Fibroblast of pulmonary artery (primary cell): ENCODE measurements around the gene SLC35E2B.
A peak's percentile ranks its signal among the peaks of the same experiment; 100 is the strongest.
"Not testable (repeated sequence)": the region's sequence is repeated elsewhere in the genome, so short reads cannot be mapped to it uniquely, and the experiment has no call there.

Experiments used
- DNase-seq: peaks from one replicate; pipeline ENCODE4 v3.0.0-alpha.2; 2010; ENCODE audit warnings: low read depth
- H3K4me3 ChIP-seq: replicated peaks from 2 replicates; pipeline ENCODE4 v1.5.1; 2011; ENCODE audit warnings: low read depth, mild to moderate bottlenecking, control low read depth, low read length, moderate library complexity
- CTCF ChIP-seq: IDR thresholded peaks from 2 replicates; pipeline ENCODE4 v1.5.1; 2011; ENCODE audit warnings: mild to moderate bottlenecking, control low read depth, low read length, inconsistent platforms; ENCODE audit errors: missing control alignments

Gene SLC35E2B

GRCh38 chr1:1680031-1680911, 12.3 kb downstream of the SLC35E2B start:
- no peak for TF ChIP-seq CTCF
- no peak overlapping the region for H3K4me3 ChIP-seq
- DNase-seq: no peak

- DNase-seq: no peak
- no peak overlapping the region for H3K4me3 ChIP-seq
- TF ChIP-seq CTCF: peak; percentile 19
Observed at GRCh38 chr1:1678581-1679380, 13.8 kb downstream of the SLC35E2B start.

GRCh38 chr1:1677718-1678580, 14.6 kb downstream of the SLC35E2B start:
- DNase-seq: no peak
- H3K4me3 ChIP-seq: no peak overlapping the region

GRCh38 chr1:1676087-1676486, 16.5 kb downstream of the SLC35E2B start:
- DNase-seq, H3K4me3 ChIP-seq: not testable (repeated sequence)

More at GRCh38 chr1:1677718-1678580, 14.6 kb downstream of the SLC35E2B start:
- no peak for TF ChIP-seq CTCF

- H3K4me3 ChIP-seq, DNase-seq: not testable (repeated sequence)
Observed at GRCh38 chr1:1675218-1675617, 17.4 kb downstream of the SLC35E2B start.

- not testable (repeated sequence) for DNase-seq, H3K4me3 ChIP-seq
Observed at GRCh38 chr1:1674806-1675205, 17.8 kb downstream of the SLC35E2B start.

GRCh38 chr1:1672181-1672965, 20.2 kb downstream of the SLC35E2B start:
- no peak overlapping the region for H3K4me3 ChIP-seq
- no peak for DNase-seq
- no peak for TF ChIP-seq CTCF
